ENCODE results near the gene PTPRD. TPM values are rescaled to one million over a fixed set of nuclear protein-coding genes. Genes with fewer than 3 reads are reported as not detected.

The PTPRD gene
- total RNA-seq, 2 donors from 2014 or later, result 19.6 to 101 TPM

GRCh38 chr9:10633785-10634184, 21.0 kb upstream of the PTPRD start:
- H3K36me3 ChIP-seq, result no peaks in the 10 kb centered on the region
- H3K9me3 ChIP-seq, result no peaks in the 10 kb centered on the region
- DNase-seq (ENCODE audit: low spot score) (no peak), ATAC-seq (ENCODE audit: insufficient number of reproducible peaks, low FRiP score, low read depth) (no peak)
- no peak overlapping the region for H3K4me3 ChIP-seq
- no peaks in the 10 kb centered on the region for H3K27me3 ChIP-seq (replicated peaks; ENCODE audit: insufficient read depth)
- no peaks in the 10 kb centered on the region for H3K4me1 ChIP-seq (ENCODE audit: control insufficient read depth in 1 of 2, low read depth in 2 of 2)
- no peak for TF ChIP-seq CTCF (IDR thresholded peaks at IDR 0.05)
- no peak overlapping the region for H3K27ac ChIP-seq

- H3K27me3 ChIP-seq (replicated peaks; ENCODE audit: insufficient read depth), result peaks cover 5% of the 10 kb centered on the region
Observed at GRCh38 chr9:10614196-10614800, 1.5 kb upstream of the PTPRD start.

GRCh38 chr9:10613419-10613818, 617 bp upstream of the PTPRD start:
- H3K4me1 ChIP-seq (ENCODE audit: control insufficient read depth in 1 of 2, low read depth in 2 of 2), result peaks cover 0 to 8% of the 10 kb centered on the region in 2 donors
- no peak for TF ChIP-seq CTCF (IDR thresholded peaks at IDR 0.05)
- H3K27ac ChIP-seq, result no peak overlapping the region
- no peaks in the 10 kb centered on the region for H3K9me3 ChIP-seq
- no peak for ATAC-seq (ENCODE audit: insufficient number of reproducible peaks, low FRiP score, low read depth)
- peak overlapping the region; percentile 65 for H3K4me3 ChIP-seq
- no peaks in the 10 kb centered on the region for H3K36me3 ChIP-seq
- no peak for DNase-seq (ENCODE audit: low spot score)
- H3K27me3 ChIP-seq (replicated peaks; ENCODE audit: insufficient read depth), result peaks cover 5% of the 10 kb centered on the region

More at GRCh38 chr9:10614196-10614800, 1.5 kb upstream of the PTPRD start:
- no peaks in the 10 kb centered on the region for H3K9me3 ChIP-seq
- no peak for DNase-seq (ENCODE audit: low spot score)
- peaks cover 0 to 8% of the 10 kb centered on the region in 2 donors for H3K4me1 ChIP-seq (ENCODE audit: control insufficient read depth in 1 of 2, low read depth in 2 of 2)
- H3K4me3 ChIP-seq, result no peak overlapping the region
- H3K36me3 ChIP-seq, result no peaks in the 10 kb centered on the region
- TF ChIP-seq CTCF (IDR thresholded peaks at IDR 0.05), result no peak
- ATAC-seq (ENCODE audit: insufficient number of reproducible peaks, low FRiP score, low read depth), result no peak
- no peak overlapping the region for H3K27ac ChIP-seq

GRCh38 chr9:10605388-10605787, 7.4 kb downstream of the PTPRD start:
- H3K36me3 ChIP-seq, result no peaks in the 10 kb centered on the region
- H3K27me3 ChIP-seq (replicated peaks; ENCODE audit: insufficient read depth), result no peaks in the 10 kb centered on the region
- no peak overlapping the region for H3K4me3 ChIP-seq
- H3K27ac ChIP-seq, result no peak overlapping the region
- ATAC-seq (ENCODE audit: insufficient number of reproducible peaks, low FRiP score, low read depth) (no peak), DNase-seq (ENCODE audit: low spot score) (no peak)
- TF ChIP-seq CTCF (IDR thresholded peaks at IDR 0.05), result no peak
- H3K4me1 ChIP-seq (ENCODE audit: control insufficient read depth in 1 of 2, low read depth in 2 of 2), result no peaks in the 10 kb centered on the region
- H3K9me3 ChIP-seq, result no peaks in the 10 kb centered on the region

- Histone ChIP-seq H3K4me3 (no peak overlapping the region), H3K4me1 (ENCODE audit: control insufficient read depth in 1 of 2, low read depth in 2 of 2) (no peaks in the 10 kb centered on the region), H3K27me3 (replicated peaks; ENCODE audit: insufficient read depth) (no peaks in the 10 kb centered on the region), H3K9me3 (no peaks in the 10 kb centered on the region), H3K27ac (no peak overlapping the region), H3K36me3 (no peaks in the 10 kb centered on the region)
- no peak for DNase-seq (ENCODE audit: low spot score)
- no peak for ATAC-seq (ENCODE audit: insufficient number of reproducible peaks, low FRiP score, low read depth)
- TF ChIP-seq CTCF (IDR thresholded peaks at IDR 0.05), result no peak
Observed at GRCh38 chr9:10604927-10605326, 7.9 kb downstream of the PTPRD start.
